Esophagus muscularis mucosa (tissue), 4 donors: ENCODE measurements around the gene NALCN. TPM values are rescaled to one million over a fixed set of nuclear protein-coding genes. Genes with fewer than 3 reads are reported as not detected.

Experiments
- DNase-seq: peaks from one replicate; pipeline ENCODE4 v3.0.0-alpha.2; 2017; ENCODE audit errors: extremely low spot score
- H3K27ac ChIP-seq, 4 donors: fragments of 200-600 bp; sonication (generic); replicated peaks in 1 of 4; 1 replicate in 3 of 4; 2 replicates in 1 of 4; pipeline ENCODE4 v1.5.1; 2016 to 2019; ENCODE audit warnings: mild to moderate bottlenecking in 1 of 4
- H3K27me3 ChIP-seq, 4 donors: fragments of 200-600 bp; sonication (generic); one replicate each; pipeline versions ENCODE4 v1.5.1 to v1.6.0; 2016 to 2019
- H3K36me3 ChIP-seq, 4 donors: fragments of 200-600 bp; sonication (generic); one replicate each; pipeline ENCODE4 v1.5.1; 2016 to 2019
- H3K4me1 ChIP-seq, 4 donors: fragments of 200-600 bp; sonication (generic); one replicate each; pipeline ENCODE4 v1.5.1; 2016 to 2019
- H3K4me3 ChIP-seq, 4 donors: fragments of 200-600 bp; sonication (generic); 1 replicate in 2 of 4; 2 replicates in 2 of 4; pipeline ENCODE4 v1.5.1; 2016 to 2019; ENCODE audit warnings: mild to moderate bottlenecking in 4 of 4, moderate library complexity in 1 of 4
- H3K9me3 ChIP-seq, 4 donors: fragments of 200-600 bp; sonication (generic); 1 replicate in 3 of 4; 2 replicates in 1 of 4; pipeline ENCODE4 v1.5.1; 2016 to 2019
- CTCF ChIP-seq, 3 experiments: fragments of 200-600 bp in 2 of 3; fragments of 450-650 bp in 1 of 3; sonication (generic) in 2 of 3; IDR thresholded peaks; one replicate each; pipeline ENCODE4 v1.5.1; 2017 to 2019; ENCODE audit warnings: antibody characterized with exemption in 3 of 3, mild to moderate bottlenecking in 2 of 3, moderate library complexity in 1 of 3
- EP300 ChIP-seq: sonication (generic); formaldehyde crosslinking; IDR thresholded peaks from one replicate; pipeline ENCODE4 v1.6.1; 2017; ENCODE audit warnings: antibody characterized with exemption
- POLR2A ChIP-seq: fragments of 450-650 bp; IDR thresholded peaks from one replicate; pipeline ENCODE4 v1.6.1; 2017; ENCODE audit warnings: antibody characterized with exemption, moderate library complexity, mild to moderate bottlenecking, low read depth
- POLR2AphosphoS5 ChIP-seq, 2 donors: sonication (generic); formaldehyde crosslinking; IDR thresholded peaks; one replicate each; pipeline ENCODE4 v1.6.1; 2017; ENCODE audit warnings: antibody characterized with exemption in 2 of 2
- WGBS: methylation state at CpG from one replicate; pipeline ENCODE4 v1.1.5; 2018; 5-methylcytosine and 5-hydroxymethylcytosine counted together
- intact Hi-C: fragments of 100-400 bp; cut with DNase I; formaldehyde crosslinking; loops from one replicate; pipeline ENCODE4 v1.15.1; 2023
- total RNA-seq, 4 donors: library from RNA; depleted of rRNA; stranded (reverse); fragments of >200 nt; gene quantifications; one replicate each; pipeline versions ENCODE4 v1.1.0 to v1.2.1, GENCODE V29; 2016

The NALCN gene
- total RNA-seq, 4 donors from 2014 or later, result 0.42 to 0.83 (median 0.54) TPM

GRCh38 chr13:101204270-101205020 lies 211.9 kb downstream of the NALCN start:
- no peak overlapping the region for H3K4me3 ChIP-seq
- no peak for DNase-seq
- H3K9me3 ChIP-seq, result no peaks in the 10 kb centered on the region
- TF ChIP-seq EP300 (no peak), POLR2AphosphoS5 (IDR thresholded peaks at IDR 0.05) (no peak), CTCF (IDR thresholded peaks at IDR 0.05) (no peak), POLR2A (no peak)
- intact Hi-C loops, result no loop called here
- WGBS, result 32% methylated on average over 1 of the region's 1 CpG
- no peaks in the 10 kb centered on the region for H3K27me3 ChIP-seq
- H3K4me1 ChIP-seq, result no peaks in the 10 kb centered on the region
- no peak overlapping the region for H3K27ac ChIP-seq
- no peaks in the 10 kb centered on the region for H3K36me3 ChIP-seq

DNA sequence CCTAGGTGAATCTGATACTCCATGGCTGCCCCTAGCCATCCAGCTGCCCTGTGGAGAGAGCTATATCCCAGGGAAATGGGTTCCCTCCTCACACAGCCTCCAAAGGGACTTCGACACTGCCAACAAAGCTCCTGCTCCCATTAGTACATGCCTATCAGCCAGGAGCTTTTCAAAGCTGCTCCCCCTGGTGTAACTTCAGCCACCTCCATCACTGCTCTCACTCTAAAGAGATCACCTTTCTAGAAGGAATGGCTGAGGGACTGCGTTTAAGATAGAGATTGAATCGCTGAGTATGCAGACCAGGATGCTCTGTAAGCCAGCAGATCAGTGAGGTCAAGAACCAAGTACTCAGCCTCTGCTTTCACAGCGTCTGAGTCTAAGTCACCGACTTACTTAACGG lies 213.7 kb downstream of the NALCN start:
- DNase-seq, result no peak
- intact Hi-C loops, result no loop called here
- Histone ChIP-seq H3K27me3 (no peaks in the 10 kb centered on the region), H3K4me1 (no peaks in the 10 kb centered on the region), H3K4me3 (no peak overlapping the region), H3K27ac (no peak overlapping the region), H3K9me3 (no peaks in the 10 kb centered on the region), H3K36me3 (no peaks in the 10 kb centered on the region)
- no peak for TF ChIP-seq CTCF (IDR thresholded peaks at IDR 0.05)
- TF ChIP-seq EP300, result no peak
- no peak for TF ChIP-seq POLR2AphosphoS5 (IDR thresholded peaks at IDR 0.05)
- TF ChIP-seq POLR2A, result no peak
- 66% methylated on average over 5 of the region's 6 CpGs for WGBS

DNA sequence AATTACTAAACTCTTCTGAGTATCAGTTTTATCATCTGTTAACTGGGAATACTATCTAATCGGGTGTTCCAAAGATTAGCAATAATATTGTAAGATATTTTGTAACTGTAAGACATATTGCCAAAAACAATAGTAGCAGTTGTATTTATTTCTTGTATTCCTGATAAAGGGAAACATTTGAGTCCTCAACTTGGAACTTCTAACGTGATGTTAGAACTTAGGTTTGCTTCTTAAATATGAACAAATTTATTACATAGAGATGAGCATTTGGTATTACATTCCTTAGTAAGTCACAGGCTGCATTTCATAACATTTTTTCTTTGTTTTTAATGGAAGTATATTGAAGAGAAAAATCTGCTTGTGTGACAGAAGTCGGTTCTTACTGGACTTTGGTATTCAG lies 225.3 kb downstream of the NALCN start:
- H3K9me3 ChIP-seq, result no peaks in the 10 kb centered on the region
- intact Hi-C loops, result no loop called here
- no peaks in the 10 kb centered on the region for H3K36me3 ChIP-seq
- H3K4me3 ChIP-seq, result no peak overlapping the region
- WGBS, result 73% methylated on average over 3 of the region's 3 CpGs
- H3K27ac ChIP-seq, result no peak overlapping the region
- no peaks in the 10 kb centered on the region for H3K4me1 ChIP-seq
- DNase-seq, result no peak
- no peaks in the 10 kb centered on the region for H3K27me3 ChIP-seq
- TF ChIP-seq POLR2A (no peak), POLR2AphosphoS5 (IDR thresholded peaks at IDR 0.05) (no peak), EP300 (no peak), CTCF (IDR thresholded peaks at IDR 0.05) (no peak)

GRCh38 chr13:101190337-101190736 lies 226.0 kb downstream of the NALCN start:
- H3K4me3 ChIP-seq, result no peak overlapping the region
- no peaks in the 10 kb centered on the region for H3K36me3 ChIP-seq
- WGBS, result 89% methylated on average over 3 of the region's 3 CpGs
- no peak overlapping the region for H3K27ac ChIP-seq
- H3K9me3 ChIP-seq, result no peaks in the 10 kb centered on the region
- no peak for DNase-seq
- intact Hi-C loops, result no loop called here
- TF ChIP-seq POLR2AphosphoS5 (IDR thresholded peaks at IDR 0.05) (no peak), CTCF (IDR thresholded peaks at IDR 0.05) (no peak), EP300 (no peak), POLR2A (no peak)
- H3K27me3 ChIP-seq, result no peaks in the 10 kb centered on the region
- H3K4me1 ChIP-seq, result no peaks in the 10 kb centered on the region

DNA sequence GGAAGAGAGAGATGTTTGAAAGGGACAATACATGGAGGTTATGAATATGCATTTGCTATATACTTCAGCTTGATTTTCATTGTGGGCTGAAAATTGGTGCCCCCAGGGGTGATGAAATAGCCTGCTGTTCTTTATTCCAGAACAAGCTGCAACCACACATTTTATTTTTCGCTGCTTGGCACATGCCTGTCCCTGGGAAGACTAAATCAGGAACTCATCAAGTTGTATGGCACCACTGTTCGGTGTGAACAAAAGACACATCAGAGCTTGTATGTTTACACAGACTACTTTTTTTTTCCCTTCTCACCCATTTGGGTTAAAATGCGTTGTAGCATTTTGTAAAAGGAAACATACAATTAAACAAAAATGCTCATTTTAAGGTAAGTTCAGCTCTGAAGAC lies 230.7 kb downstream of the NALCN start:
- Histone ChIP-seq H3K27me3 (no peaks in the 10 kb centered on the region), H3K4me1 (no peaks in the 10 kb centered on the region), H3K27ac (no peak overlapping the region), H3K9me3 (no peaks in the 10 kb centered on the region), H3K4me3 (no peak overlapping the region), H3K36me3 (no peaks in the 10 kb centered on the region)
- 54% methylated on average over 3 of the region's 3 CpGs for WGBS
- intact Hi-C loops, result no loop called here
- no peak for DNase-seq
- TF ChIP-seq POLR2A (no peak), CTCF (IDR thresholded peaks at IDR 0.05) (no peak), EP300 (no peak), POLR2AphosphoS5 (IDR thresholded peaks at IDR 0.05) (no peak)
